Esophagus squamous epithelium (tissue), 4 donors: Measurements from ENCODE around the gene ABHD11.

ENCODE experiments used
- CTCF ChIP-seq, 6 experiments: fragments of 450-650 bp in 4 of 6; fragments of 200-600 bp in 2 of 6; sonication (generic) in 2 of 6; IDR thresholded peaks; one replicate each; pipeline ENCODE4 v1.5.1; 2016 to 2019; ENCODE audit warnings: antibody characterized with exemption in 6 of 6, mild to moderate bottlenecking in 4 of 6, moderate library complexity in 4 of 6
- POLR2A ChIP-seq, 4 donors: fragments of 450-650 bp; IDR thresholded peaks; one replicate each; pipeline ENCODE4 v1.6.1; 2017; ENCODE audit warnings: antibody characterized with exemption in 4 of 4, mild to moderate bottlenecking in 4 of 4, moderate library complexity in 3 of 4

DNA sequence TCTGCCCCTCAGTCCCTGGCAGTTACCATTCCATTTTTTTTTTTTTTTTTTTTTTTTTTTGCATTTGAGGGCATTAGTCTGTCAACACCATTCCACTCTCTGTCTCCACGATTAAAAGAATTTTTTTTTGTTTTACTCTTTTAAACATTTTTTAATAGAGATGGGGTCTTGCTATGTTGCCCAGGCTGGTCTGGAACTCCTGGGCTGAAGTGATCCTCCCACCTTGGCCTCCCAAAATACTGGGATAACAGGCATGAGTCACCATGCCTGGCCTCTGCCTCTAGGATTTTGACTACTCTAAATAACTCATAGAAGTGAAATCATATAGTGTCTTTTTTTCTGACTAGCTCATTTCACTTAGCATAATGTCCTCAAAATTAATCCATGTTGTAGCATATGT is 48.0 kb upstream of the ABHD11 start:
- TF ChIP-seq CTCF (IDR thresholded peaks at IDR 0.05) (no peak), POLR2A (IDR thresholded peaks at IDR 0.05) (no peak)
